GM23248 (cell line): ENCODE results near the gene BAIAP2. TPM values are rescaled to one million over a fixed set of nuclear protein-coding genes. Genes with fewer than 3 reads are reported as not detected.

ENCODE experiments used
- DNase-seq: peaks from one replicate; pipeline ENCODE4 v3.0.0-alpha.2; 2015
- H2AFZ ChIP-seq: fragments of 200-600 bp; sonication (generic); 2 replicates; pipeline ENCODE4 v1.6.1; 2016; ENCODE audit warnings: antibody characterized with exemption
- H3F3A ChIP-seq: fragments of 200-600 bp; sonication (generic); 2 replicates; pipeline ENCODE4 v1.6.1; 2016; ENCODE audit warnings: mild to moderate bottlenecking, antibody characterized with exemption, mixed run types; ENCODE audit not compliant: insufficient read depth
- H3K27ac ChIP-seq: fragments of 200-600 bp; sonication (generic); 2 replicates; pipeline ENCODE4 v1.5.1; 2016; ENCODE audit warnings: mild to moderate bottlenecking
- H3K27me3 ChIP-seq: fragments of 200-600 bp; sonication (generic); replicated peaks from 2 replicates; pipeline ENCODE4 v1.6.1; 2016; ENCODE audit warnings: mild to moderate bottlenecking; ENCODE audit not compliant: insufficient read depth
- H3K36me3 ChIP-seq: fragments of 200-600 bp; sonication (generic); 2 replicates; pipeline ENCODE4 v1.6.1; 2016; ENCODE audit warnings: low read depth, mild to moderate bottlenecking
- H3K4me1 ChIP-seq: fragments of 200-600 bp; sonication (generic); 2 replicates; pipeline ENCODE4 v1.6.1; 2016; ENCODE audit warnings: mild to moderate bottlenecking; ENCODE audit not compliant: insufficient read depth
- H3K4me2 ChIP-seq: fragments of 200-600 bp; sonication (generic); one replicate; pipeline ENCODE4 v1.6.1; 2016; ENCODE audit warnings: mild to moderate bottlenecking; ENCODE audit not compliant: unreplicated experiment
- H3K4me3 ChIP-seq: fragments of 200-600 bp; sonication (generic); 2 replicates; pipeline ENCODE4 v1.5.1; 2016; ENCODE audit warnings: mild to moderate bottlenecking
- H3K79me2 ChIP-seq: fragments of 200-600 bp; sonication (generic); 2 replicates; pipeline ENCODE4 v1.6.1; 2016; ENCODE audit warnings: mild to moderate bottlenecking; ENCODE audit not compliant: insufficient read depth
- H3K9ac ChIP-seq: fragments of 200-600 bp; sonication (generic); 2 replicates; pipeline ENCODE4 v1.6.1; 2016; ENCODE audit warnings: mild to moderate bottlenecking
- H3K9me2 ChIP-seq: fragments of 200-600 bp; sonication (generic); 2 replicates; pipeline ENCODE4 v1.6.1; 2016; ENCODE audit warnings: mixed run types, mild to moderate bottlenecking, moderate library complexity; ENCODE audit not compliant: insufficient read depth
- H3K9me3 ChIP-seq: fragments of 200-600 bp; sonication (generic); one replicate; pipeline ENCODE4 v1.6.1; 2017; ENCODE audit warnings: low read depth
- H4K20me1 ChIP-seq: fragments of 200-600 bp; sonication (generic); 2 replicates; pipeline ENCODE4 v1.6.0; 2016; ENCODE audit not compliant: insufficient read depth
- EZH2 ChIP-seq: fragments of 200-600 bp; sonication (generic); IDR thresholded peaks from 2 replicates; pipeline ENCODE4 v1.6.1; 2018; ENCODE audit warnings: antibody characterized with exemption, mild to moderate bottlenecking; ENCODE audit not compliant: insufficient read depth, poor library complexity, severe bottlenecking
- EZH2phosphoT487 ChIP-seq: fragments of 200-600 bp; sonication (generic); IDR thresholded peaks from 2 replicates; pipeline ENCODE4 v1.6.1; 2018; ENCODE audit warnings: antibody characterized with exemption, moderate library complexity, mild to moderate bottlenecking, low read depth; ENCODE audit not compliant: insufficient read depth
- WGBS, 2 experiments: methylation state at CpG; one replicate each; pipeline ENCODE4 v1.1.6; 2015 to 2017; ENCODE audit warnings: low lambda C conversion rate in 2 of 2, low coverage in 1 of 2; ENCODE audit errors: missing lambda C conversion rate in 2 of 2; 5-methylcytosine and 5-hydroxymethylcytosine counted together
- in situ Hi-C: fragments of 300-500 bp; cut with MboI; formaldehyde crosslinking; loops from 2 replicates; pipeline ENCODE4 v1.15.0; 2020
- polyA plus RNA-seq: library from polyadenylated mRNA; unstranded; fragments of >200 nt; fragmentation: Nextera tagmentation; extraction: Ambion mirVana; gene quantifications from 2 replicates; pipeline ENCODE4 v1.2.1, GENCODE V29; 2016
- total RNA-seq: library from RNA; depleted of rRNA; stranded (reverse); fragments of >200 nt; shearing (Covaris generic); gene quantifications from 2 replicates; pipeline ENCODE4 v1.2.3, GENCODE V29; 2014

BAIAP2 gene
- total and polyA plus RNA-seq, 2 experiments from 2014 or later, result 28.2 to 31.7 TPM

DNA sequence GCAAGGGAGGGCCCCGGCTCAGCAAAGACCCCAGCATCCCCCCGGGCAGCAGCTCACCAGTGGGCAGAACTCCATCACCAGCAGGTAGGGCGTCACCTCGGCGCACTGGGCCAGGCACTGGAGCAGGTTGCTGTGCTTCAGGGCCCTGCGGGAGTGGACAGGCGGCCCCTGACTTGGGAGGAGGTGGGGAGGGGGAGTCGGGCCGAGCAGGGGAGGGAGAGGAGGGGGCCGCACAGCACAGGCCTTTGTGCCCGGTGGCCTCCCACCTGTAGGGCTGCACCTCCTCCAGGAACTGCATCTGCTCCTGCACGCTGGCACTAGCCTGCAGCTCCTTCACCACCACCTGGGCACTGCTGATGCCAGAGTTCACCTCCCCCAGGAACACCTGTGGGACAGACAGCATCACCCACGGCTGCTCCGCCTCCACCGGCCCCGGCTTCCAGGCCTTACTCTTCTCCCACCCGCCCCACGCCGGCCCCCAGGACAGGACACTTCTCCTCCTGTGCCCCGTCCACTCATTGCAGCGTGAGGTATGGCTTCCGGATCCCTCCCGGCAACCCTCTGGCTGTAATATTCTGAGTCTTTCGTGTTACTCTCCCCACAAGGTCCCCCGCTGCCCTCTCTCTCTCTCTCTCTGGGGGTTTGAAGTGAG lies 92.7 kb downstream of the BAIAP2 start:
- WGBS, 2 experiments, result 74 to 78% methylated on average over 15 to 25 of the region's 25 CpGs
- no peaks in the 10 kb centered on the region for H3K4me1 ChIP-seq
- H3K9me3 ChIP-seq, result no peaks in the 10 kb centered on the region
- in situ Hi-C loops, result no loop called here
- H3K27ac ChIP-seq, result no peak overlapping the region
- no peaks in the 10 kb centered on the region for H3K79me2 ChIP-seq
- H3K4me3 ChIP-seq, result no peak overlapping the region
- no peaks in the 10 kb centered on the region for H3F3A ChIP-seq
- no peak for TF ChIP-seq EZH2
- TF ChIP-seq EZH2phosphoT487, result no peak
- no peaks in the 10 kb centered on the region for H3K36me3 ChIP-seq
- H3K4me2 ChIP-seq, result no peak overlapping the region
- peaks cover 2% of the 10 kb centered on the region; the same call in 1 of the 2 replicates for H3K27me3 ChIP-seq
- H3K9ac ChIP-seq, result no peak overlapping the region
- H3K9me2 ChIP-seq, result no peaks in the 10 kb centered on the region
- H4K20me1 ChIP-seq, result no peaks in the 10 kb centered on the region
- H2AFZ ChIP-seq, result no peak overlapping the region
- no peak for DNase-seq

DNA sequence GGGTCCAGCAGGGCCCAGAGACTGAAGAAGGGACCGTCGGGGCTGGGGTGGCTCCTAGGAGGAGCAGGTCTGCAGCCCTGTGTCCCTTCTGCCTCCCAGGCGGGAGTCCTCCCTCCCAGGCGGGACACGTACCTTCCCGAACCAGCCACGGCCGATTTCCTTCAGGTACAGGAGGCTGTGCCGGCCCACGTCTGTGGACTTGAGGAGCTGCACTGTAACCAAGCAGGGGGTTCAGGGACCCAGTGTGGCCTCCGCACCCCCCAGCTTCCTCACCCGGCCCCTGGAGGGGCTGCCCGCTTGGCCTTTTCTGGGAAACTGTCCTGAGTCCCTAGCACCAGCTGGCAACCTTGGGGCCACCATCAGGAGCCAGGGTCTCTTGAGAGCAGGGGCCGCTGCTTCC lies 93.4 kb downstream of the BAIAP2 start:
- Histone ChIP-seq H3K79me2 (no peaks in the 10 kb centered on the region), H4K20me1 (no peaks in the 10 kb centered on the region), H3K4me2 (no peak overlapping the region), H3K9me3 (no peaks in the 10 kb centered on the region), H3K36me3 (no peaks in the 10 kb centered on the region), H3F3A (no peaks in the 10 kb centered on the region), H3K9ac (no peak overlapping the region), H2AFZ (no peak overlapping the region), H3K27ac (no peak overlapping the region), H3K4me3 (no peak overlapping the region), H3K4me1 (no peaks in the 10 kb centered on the region), H3K9me2 (no peaks in the 10 kb centered on the region), H3K27me3 (no peaks in the 10 kb centered on the region)
- TF ChIP-seq EZH2phosphoT487 (no peak), EZH2 (no peak)
- no peak for DNase-seq
- 81 to 86% methylated on average over 13 to 14 of the region's 14 CpGs for WGBS, 2 experiments
- in situ Hi-C loops, result no loop called here

DNA sequence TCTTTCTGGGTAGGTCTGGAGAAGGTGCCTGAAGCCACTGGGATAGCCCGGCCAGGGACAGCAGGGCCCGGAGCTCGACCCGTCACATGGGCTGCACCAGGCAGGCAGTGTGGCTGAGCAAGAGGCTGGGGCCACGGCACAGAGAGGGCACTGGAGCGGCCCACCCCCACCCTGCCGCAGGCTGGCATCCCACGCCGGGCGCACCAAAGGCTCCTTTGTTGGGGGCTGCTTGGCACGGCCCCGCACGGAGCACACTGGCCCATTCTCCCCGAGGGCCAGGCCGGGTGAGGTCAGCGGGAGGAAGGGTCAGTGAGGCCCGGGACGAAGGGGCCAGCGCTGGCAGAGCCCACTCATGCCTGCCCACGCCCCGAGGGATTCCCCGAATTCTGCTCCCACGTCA lies 93.8 kb downstream of the BAIAP2 start:
- H3K4me1 ChIP-seq, result no peaks in the 10 kb centered on the region
- WGBS, 2 experiments, result 85 to 88% methylated on average over 17 to 18 of the region's 23 CpGs
- H3K27me3 ChIP-seq, result no peaks in the 10 kb centered on the region
- no peak overlapping the region for H3K27ac ChIP-seq
- no peak overlapping the region for H3K4me2 ChIP-seq
- TF ChIP-seq EZH2phosphoT487, result no peak
- no peak for TF ChIP-seq EZH2
- H3F3A ChIP-seq, result no peaks in the 10 kb centered on the region
- no peak overlapping the region for H3K9ac ChIP-seq
- H3K9me2 ChIP-seq, result no peaks in the 10 kb centered on the region
- in situ Hi-C loops, result no loop called here
- no peaks in the 10 kb centered on the region for H3K79me2 ChIP-seq
- H3K36me3 ChIP-seq, result no peaks in the 10 kb centered on the region
- no peak for DNase-seq
- H3K9me3 ChIP-seq, result no peaks in the 10 kb centered on the region
- H4K20me1 ChIP-seq, result no peaks in the 10 kb centered on the region
- H2AFZ ChIP-seq, result no peak overlapping the region
- no peak overlapping the region for H3K4me3 ChIP-seq

DNA sequence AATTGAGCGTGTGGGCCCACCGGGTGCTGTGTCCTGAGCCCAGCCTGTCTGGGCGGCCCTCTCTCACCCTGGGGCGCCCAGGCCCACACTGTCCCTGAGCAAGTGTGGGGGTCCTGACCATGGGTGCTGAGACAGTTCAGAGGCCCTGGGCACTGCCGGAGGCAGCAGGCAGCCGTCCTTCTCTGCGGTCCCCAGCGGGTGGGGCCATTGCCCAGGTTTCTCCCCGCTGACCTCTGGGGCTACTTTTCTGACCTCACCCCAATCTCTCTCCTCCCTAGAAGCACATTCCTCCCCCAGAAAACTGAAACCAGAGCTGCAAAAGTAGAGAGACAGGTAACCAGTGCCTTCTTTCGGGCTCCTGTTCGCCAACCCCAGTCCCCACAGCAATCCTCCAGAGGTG lies 94.3 kb downstream of the BAIAP2 start:
- H4K20me1 ChIP-seq, result no peaks in the 10 kb centered on the region
- no peaks in the 10 kb centered on the region for H3K9me2 ChIP-seq
- no peak overlapping the region for H3K4me2 ChIP-seq
- in situ Hi-C loops, result no loop called here
- no peaks in the 10 kb centered on the region for H3F3A ChIP-seq
- no peaks in the 10 kb centered on the region for H3K27me3 ChIP-seq
- DNase-seq, result no peak
- H2AFZ ChIP-seq, result no peak overlapping the region
- 79 to 84% methylated on average over 11 of the region's 11 CpGs for WGBS, 2 experiments
- H3K36me3 ChIP-seq, result no peaks in the 10 kb centered on the region
- no peak overlapping the region for H3K9ac ChIP-seq
- H3K9me3 ChIP-seq, result no peaks in the 10 kb centered on the region
- H3K4me1 ChIP-seq, result no peaks in the 10 kb centered on the region
- no peak overlapping the region for H3K27ac ChIP-seq
- H3K4me3 ChIP-seq, result no peak overlapping the region
- no peaks in the 10 kb centered on the region for H3K79me2 ChIP-seq
- TF ChIP-seq EZH2phosphoT487, result no peak
- no peak for TF ChIP-seq EZH2
